Medulla oblongata (tissue), 1 donor: ENCODE measurements around the gene SMAD2.

Source experiments
- DNase-seq: peaks from one replicate; pipeline ENCODE4 v3.0.0-alpha.2; 2015; ENCODE audit errors: extremely low spot score

SMAD2 gene

GRCh38 chr18:47932190-47932589, 1.7 kb upstream of the SMAD2 start:
- no peak for DNase-seq

GRCh38 chr18:47931718-47932103, 1.3 kb upstream of the SMAD2 start:
- peak; percentile 54 for DNase-seq

- peak; percentile 98 for DNase-seq
These were observed 665 bp upstream of the SMAD2 start for GRCh38 chr18:47930931-47931717.

GRCh38 chr18:47929681-47930198, 719 bp downstream of the SMAD2 start:
- DNase-seq = peak; percentile 55

GRCh38 chr18:47928466-47928865, 2.0 kb downstream of the SMAD2 start:
- DNase-seq = no peak

GRCh38 chr18:47926101-47926850, 4.2 kb downstream of the SMAD2 start:
- DNase-seq = no peak

GRCh38 chr18:47919916-47920315, 10.5 kb downstream of the SMAD2 start:
- no peak for DNase-seq

GRCh38 chr18:47917923-47918610, 12.4 kb downstream of the SMAD2 start:
- no peak for DNase-seq

- DNase-seq = no peak
These were observed 14.5 kb downstream of the SMAD2 start for GRCh38 chr18:47915930-47916329.

GRCh38 chr18:47915229-47915628, 15.2 kb downstream of the SMAD2 start:
- no peak for DNase-seq

GRCh38 chr18:47912794-47913585, 17.5 kb downstream of the SMAD2 start:
- DNase-seq = no peak

- DNase-seq = peak; percentile 77
These were observed 18.1 kb downstream of the SMAD2 start for GRCh38 chr18:47912343-47912742.

- DNase-seq = no peak
These were observed 18.6 kb downstream of the SMAD2 start for GRCh38 chr18:47911877-47912276.

- DNase-seq = peak; percentile 34
These were observed 21.0 kb downstream of the SMAD2 start for GRCh38 chr18:47909484-47909883.

GRCh38 chr18:47908592-47908991, 21.9 kb downstream of the SMAD2 start:
- DNase-seq = no peak

- DNase-seq = no peak
These were observed 24.1 kb downstream of the SMAD2 start for GRCh38 chr18:47906408-47906807.

- no peak for DNase-seq
These were observed 26.6 kb downstream of the SMAD2 start for GRCh38 chr18:47903809-47904208.

- no peak for DNase-seq
These were observed 28.7 kb downstream of the SMAD2 start for GRCh38 chr18:47901624-47902362.

- no peak for DNase-seq
These were observed 31.2 kb downstream of the SMAD2 start for GRCh38 chr18:47899107-47899840.

GRCh38 chr18:47898696-47899095, 31.8 kb downstream of the SMAD2 start:
- no peak for DNase-seq
